Breast epithelium (tissue), 4 donors: ENCODE data around the gene APH1B. TPM values are rescaled to one million over a fixed set of nuclear protein-coding genes. Genes with fewer than 3 reads are reported as not detected.
"Not testable (repeated sequence)": the region's sequence is repeated elsewhere in the genome, so short reads cannot be mapped to it uniquely, and the experiment has no call there.

Source experiments
- DNase-seq, 2 donors: peaks; one replicate each; pipeline ENCODE4 v3.0.0-alpha.2; 2019; ENCODE audit warnings: low spot score in 2 of 2
- H3K27ac ChIP-seq, 2 donors: fragments of 200-600 bp; sonication (generic) in 1 of 2; one replicate each; pipeline ENCODE4 v1.5.1; 2016 to 2019; ENCODE audit warnings: mild to moderate bottlenecking in 1 of 2
- H3K27me3 ChIP-seq, 2 donors: fragments of 200-600 bp; sonication (generic) in 1 of 2; one replicate each; pipeline versions ENCODE4 v1.5.1 to v1.6.0; 2017 to 2019; ENCODE audit warnings: control low read depth in 1 of 2, mild to moderate bottlenecking in 1 of 2
- H3K36me3 ChIP-seq: fragments of 200-600 bp; one replicate; pipeline ENCODE4 v1.5.1; 2019
- H3K4me1 ChIP-seq, 2 donors: fragments of 200-600 bp; sonication (generic); one replicate each; pipeline ENCODE4 v1.5.1; 2016 to 2019; ENCODE audit warnings: control low read depth in 1 of 2
- H3K4me3 ChIP-seq, 3 donors: fragments of 200-600 bp; sonication (generic); 1 replicate in 2 of 3; 2 replicates in 1 of 3; pipeline ENCODE4 v1.5.1; 2016 to 2019; ENCODE audit warnings: mild to moderate bottlenecking in 3 of 3, moderate library complexity in 2 of 3
- H3K9me3 ChIP-seq, 2 donors: fragments of 200-600 bp; sonication (generic) in 1 of 2; one replicate each; pipeline ENCODE4 v1.5.1; 2016 to 2019; ENCODE audit warnings: control low read depth in 1 of 2
- CTCF ChIP-seq, 3 donors: fragments of 450-650 bp; IDR thresholded peaks; one replicate each; pipeline ENCODE4 v1.5.1; 2016 to 2017; ENCODE audit warnings: antibody characterized with exemption in 3 of 3, mild to moderate bottlenecking in 3 of 3, moderate library complexity in 3 of 3
- POLR2A ChIP-seq: fragments of 450-650 bp; IDR thresholded peaks from one replicate; pipeline ENCODE4 v1.6.1; 2016; ENCODE audit warnings: antibody characterized with exemption, mild to moderate bottlenecking, moderate library complexity
- POLR2AphosphoS5 ChIP-seq, 3 donors: sonication (generic); formaldehyde crosslinking; IDR thresholded peaks; one replicate each; pipeline ENCODE4 v1.6.1; 2017; ENCODE audit warnings: antibody characterized with exemption in 3 of 3
- intact Hi-C: fragments of 100-400 bp; cut with DNase I; formaldehyde crosslinking; loops from one replicate; pipeline ENCODE4 v1.15.1; 2023; ENCODE audit warnings: low total_unique reads
- total RNA-seq, 3 donors: library from RNA; depleted of rRNA; stranded (reverse); fragments of >200 nt; gene quantifications; one replicate each; pipeline ENCODE4 v1.1.0, GENCODE V29; 2016

Gene APH1B
- total RNA-seq, 3 donors from 2014 or later: 21.3 to 26.1 (median 25.6) TPM

GRCh38 chr15:63314409-63314808 is 37.0 kb downstream of the APH1B start:
- intact Hi-C loops: no loop called here
- Histone ChIP-seq H3K27me3 (no peaks in the 10 kb centered on the region), H3K4me3 (no peak overlapping the region), H3K4me1 (no peaks in the 10 kb centered on the region), H3K36me3 (no peaks in the 10 kb centered on the region), H3K27ac (no peak overlapping the region), H3K9me3 (no peaks in the 10 kb centered on the region)
- no peak for DNase-seq
- TF ChIP-seq CTCF (IDR thresholded peaks at IDR 0.05) (no peak), POLR2AphosphoS5 (IDR thresholded peaks at IDR 0.05) (no peak), POLR2A (no peak)

GRCh38 chr15:63318344-63318743 is 40.9 kb downstream of the APH1B start:
- DNase-seq: no peak
- H3K9me3 ChIP-seq: no peaks in the 10 kb centered on the region
- no peaks in the 10 kb centered on the region for H3K4me1 ChIP-seq
- no peak overlapping the region for H3K27ac ChIP-seq
- no peak for TF ChIP-seq CTCF (IDR thresholded peaks at IDR 0.05)
- TF ChIP-seq POLR2A: no peak
- no peak for TF ChIP-seq POLR2AphosphoS5 (IDR thresholded peaks at IDR 0.05)
- intact Hi-C loops: no loop called here
- no peaks in the 10 kb centered on the region for H3K36me3 ChIP-seq
- H3K4me3 ChIP-seq: no peak overlapping the region
- no peaks in the 10 kb centered on the region for H3K27me3 ChIP-seq

- TF ChIP-seq POLR2AphosphoS5 (IDR thresholded peaks at IDR 0.05) (no peak), POLR2A (no peak), CTCF (IDR thresholded peaks at IDR 0.05) (no peak)
- Histone ChIP-seq H3K4me1 (no peaks in the 10 kb centered on the region), H3K27ac (no peak overlapping the region), H3K9me3 (no peaks in the 10 kb centered on the region), H3K4me3 (no peak overlapping the region), H3K36me3 (no peaks in the 10 kb centered on the region), H3K27me3 (no peaks in the 10 kb centered on the region)
- DNase-seq: no peak
- intact Hi-C loops: no loop called here
Observed at GRCh38 chr15:63319065-63319464, 41.7 kb downstream of the APH1B start.

GRCh38 chr15:63320446-63320845 is 43.0 kb downstream of the APH1B start:
- intact Hi-C loops, H3K27ac ChIP-seq, H3K27me3 ChIP-seq, H3K9me3 ChIP-seq, H3K4me1 ChIP-seq, H3K4me3 ChIP-seq, DNase-seq, H3K36me3 ChIP-seq: not testable (repeated sequence)

GRCh38 chr15:63320981-63321380 is 43.6 kb downstream of the APH1B start:
- H3K36me3 ChIP-seq, H3K27me3 ChIP-seq, H3K27ac ChIP-seq, intact Hi-C loops, H3K4me3 ChIP-seq, H3K9me3 ChIP-seq, H3K4me1 ChIP-seq, DNase-seq: not testable (repeated sequence)

GRCh38 chr15:63321462-63321861 is 44.1 kb downstream of the APH1B start:
- Histone ChIP-seq H3K4me3 (no peak overlapping the region), H3K27ac (no peak overlapping the region), H3K9me3 (no peaks in the 10 kb centered on the region), H3K27me3 (no peaks in the 10 kb centered on the region), H3K4me1 (no peaks in the 10 kb centered on the region), H3K36me3 (no peaks in the 10 kb centered on the region)
- no peak for DNase-seq
- intact Hi-C loops: no loop called here
- TF ChIP-seq POLR2AphosphoS5 (IDR thresholded peaks at IDR 0.05) (no peak), CTCF (IDR thresholded peaks at IDR 0.05) (no peak), POLR2A (no peak)
